ENCODE data around the gene SCAPER.

DNA sequence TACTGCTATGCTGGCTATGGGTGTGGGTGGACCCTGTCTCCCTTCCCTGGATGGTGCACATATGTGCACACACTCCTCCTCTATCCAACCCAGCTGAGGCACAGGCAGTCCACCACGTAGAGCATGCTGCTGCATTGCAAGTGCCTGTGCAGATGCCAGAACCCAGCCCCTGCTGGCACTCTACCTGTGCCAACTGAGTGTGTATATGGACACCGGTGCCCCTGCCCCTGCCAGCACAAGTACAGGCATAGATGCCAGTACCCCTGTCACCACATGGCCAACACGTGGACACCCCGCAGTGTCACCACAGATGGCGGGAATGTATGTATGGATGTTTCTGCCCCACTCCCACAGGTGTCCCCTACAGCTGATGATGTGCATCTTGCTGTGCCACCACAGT is 352.0 kb downstream of the SCAPER start:
- TF ChIP-seq POLR2A (IDR thresholded peaks at IDR 0.05) = no peak
- TF ChIP-seq, protein P1, sequence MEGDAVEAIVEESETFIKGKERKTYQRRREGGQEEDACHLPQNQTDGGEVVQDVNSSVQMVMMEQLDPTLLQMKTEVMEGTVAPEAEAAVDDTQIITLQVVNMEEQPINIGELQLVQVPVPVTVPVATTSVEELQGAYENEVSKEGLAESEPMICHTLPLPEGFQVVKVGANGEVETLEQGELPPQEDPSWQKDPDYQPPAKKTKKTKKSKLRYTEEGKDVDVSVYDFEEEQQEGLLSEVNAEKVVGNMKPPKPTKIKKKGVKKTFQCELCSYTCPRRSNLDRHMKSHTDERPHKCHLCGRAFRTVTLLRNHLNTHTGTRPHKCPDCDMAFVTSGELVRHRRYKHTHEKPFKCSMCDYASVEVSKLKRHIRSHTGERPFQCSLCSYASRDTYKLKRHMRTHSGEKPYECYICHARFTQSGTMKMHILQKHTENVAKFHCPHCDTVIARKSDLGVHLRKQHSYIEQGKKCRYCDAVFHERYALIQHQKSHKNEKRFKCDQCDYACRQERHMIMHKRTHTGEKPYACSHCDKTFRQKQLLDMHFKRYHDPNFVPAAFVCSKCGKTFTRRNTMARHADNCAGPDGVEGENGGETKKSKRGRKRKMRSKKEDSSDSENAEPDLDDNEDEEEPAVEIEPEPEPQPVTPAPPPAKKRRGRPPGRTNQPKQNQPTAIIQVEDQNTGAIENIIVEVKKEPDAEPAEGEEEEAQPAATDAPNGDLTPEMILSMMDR (IDR thresholded peaks at IDR 0.05 in 8 of 11, conservative IDR thresholded peaks at IDR 0.05 in 3 of 11) = no peak
